Mucosa of gallbladder (tissue), 1 donor: ENCODE data around the gene NSUN2. TPM values are rescaled to one million over a fixed set of nuclear protein-coding genes. Genes with fewer than 3 reads are reported as not detected.
A peak's percentile ranks its signal among the peaks of the same experiment; 100 is the strongest.

Source experiments
- DNase-seq: peaks from one replicate; pipeline ENCODE4 v3.0.0-alpha.2; 2020; ENCODE audit warnings: low spot score
- total RNA-seq: library from RNA; stranded (reverse); gene quantifications from one replicate; pipeline ENCODE4 v1.2.1, GENCODE V29; 2021
- donor health status: DM: no; HTN: no; CAD: no.

Gene NSUN2
- total RNA-seq, 1 donor from 2014 or later, result 37.1 TPM

DNA sequence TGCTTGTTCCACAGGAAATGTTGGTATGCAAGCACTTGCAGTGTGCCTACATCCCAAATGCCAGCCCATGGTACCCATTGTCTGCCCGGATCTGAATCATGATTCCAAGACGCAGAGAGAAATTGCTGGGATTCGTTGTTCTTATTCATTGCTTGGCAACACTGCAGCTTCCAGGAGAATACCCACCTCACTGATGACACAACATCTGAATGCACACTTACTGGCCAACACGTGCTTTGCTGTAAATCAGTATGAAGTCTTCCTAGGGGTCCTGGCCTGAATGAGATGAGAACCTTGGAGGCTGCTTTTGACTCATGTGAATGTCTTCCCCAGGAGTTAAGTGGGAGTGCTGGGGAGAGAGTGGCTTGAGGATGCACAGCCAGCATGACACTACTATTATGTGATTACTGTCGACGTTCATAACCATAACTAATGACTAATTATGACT is 12.0 kb upstream of the NSUN2 start:
- DNase-seq, result no peak

DNA sequence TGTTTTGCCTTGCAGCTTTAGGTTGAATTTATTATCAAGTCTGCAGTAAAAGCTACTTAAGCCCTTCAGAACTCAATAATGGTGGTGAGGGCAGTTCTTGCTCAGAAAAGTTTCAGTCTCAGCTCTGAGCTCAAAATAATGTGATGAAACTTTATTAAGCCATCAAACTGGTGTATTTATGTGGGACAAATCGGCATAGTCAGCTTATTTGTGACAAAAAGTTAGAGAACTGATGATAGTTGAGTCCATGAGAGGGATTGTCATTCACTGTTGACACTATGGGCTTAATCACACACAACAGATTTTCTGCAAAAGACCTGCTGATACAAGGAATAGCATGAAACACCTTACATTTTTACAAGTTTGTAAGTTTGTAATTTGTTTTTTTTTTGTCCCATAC is 9.8 kb upstream of the NSUN2 start:
- DNase-seq, result no peak

GRCh38 chr5:6638236-6638635 is 5.4 kb upstream of the NSUN2 start:
- no peak for DNase-seq

DNA sequence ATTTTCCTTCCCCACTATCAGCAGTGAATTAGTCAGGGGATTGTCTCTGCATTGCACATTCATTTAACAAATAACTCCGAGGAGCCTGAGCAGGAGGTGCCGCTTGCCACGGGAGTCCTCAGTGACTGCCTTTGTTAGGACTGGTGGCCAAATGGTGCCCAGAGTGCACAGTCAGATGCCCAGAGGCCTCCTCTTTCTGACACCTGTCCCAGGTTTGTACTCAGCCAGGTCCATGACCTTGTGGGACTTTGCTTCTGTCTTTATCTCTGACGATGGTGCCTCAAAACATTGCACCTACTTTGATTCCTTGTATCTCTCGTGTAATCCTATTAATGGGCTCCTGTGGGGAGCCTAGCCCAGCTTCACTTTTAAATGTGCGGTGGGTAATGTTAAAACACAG is 4.7 kb upstream of the NSUN2 start:
- DNase-seq, result no peak

- no peak for DNase-seq
Measured at GRCh38 chr5:6637022-6637421, 4.2 kb upstream of the NSUN2 start.

GRCh38 chr5:6636293-6636692 is 3.4 kb upstream of the NSUN2 start:
- DNase-seq, result no peak

GRCh38 chr5:6634788-6635430 is 2.1 kb upstream of the NSUN2 start:
- no peak for DNase-seq

GRCh38 chr5:6634306-6634705 is 1.5 kb upstream of the NSUN2 start:
- DNase-seq, result no peak

- peak; percentile 32 for DNase-seq
Measured at GRCh38 chr5:6633469-6634245, 813 bp upstream of the NSUN2 start.

- peak; percentile 13 for DNase-seq
Measured at GRCh38 chr5:6632324-6632887, 438 bp downstream of the NSUN2 start.

DNA sequence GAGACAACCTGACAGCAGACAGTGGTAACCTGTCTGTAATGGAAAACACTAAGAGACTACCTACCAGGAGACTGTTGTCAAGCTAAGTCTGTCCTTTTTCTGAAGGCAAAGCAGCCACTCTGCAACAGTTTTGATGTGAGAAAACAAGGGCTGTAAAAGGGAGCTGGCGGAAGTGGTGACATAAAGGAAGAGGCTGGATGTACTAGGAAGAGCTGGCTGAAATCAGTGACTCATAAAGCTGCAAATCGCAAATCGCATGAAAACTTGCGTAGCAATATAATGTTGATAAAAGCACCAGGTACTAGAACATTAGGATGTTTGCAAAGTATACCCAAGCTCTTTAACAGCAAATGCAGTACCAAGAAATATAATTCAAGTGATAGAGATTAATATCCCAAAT is 1.4 kb downstream of the NSUN2 start:
- no peak for DNase-seq

DNA sequence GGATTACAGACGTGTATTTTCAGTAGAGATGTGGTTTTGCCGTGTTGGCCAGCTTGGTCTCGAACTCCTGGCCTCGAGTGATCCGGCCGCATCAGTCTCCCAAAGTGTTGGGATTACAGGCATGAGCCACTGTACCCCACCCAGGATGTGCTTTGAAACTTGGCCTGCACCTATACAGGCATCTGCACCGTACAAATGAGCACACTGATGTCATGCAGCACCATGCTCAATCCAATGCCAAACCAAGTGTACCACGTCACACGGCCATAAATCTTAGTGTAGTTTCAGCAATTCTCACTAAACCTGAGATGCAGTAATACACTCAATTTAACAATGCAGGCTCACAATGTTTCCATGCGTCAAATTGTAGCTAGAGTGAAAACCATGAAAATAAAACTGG is 6.3 kb downstream of the NSUN2 start:
- no peak for DNase-seq

GRCh38 chr5:6623941-6624340 is 8.9 kb downstream of the NSUN2 start:
- no peak for DNase-seq

- no peak for DNase-seq
Measured at GRCh38 chr5:6623228-6623627, 9.6 kb downstream of the NSUN2 start.

DNA sequence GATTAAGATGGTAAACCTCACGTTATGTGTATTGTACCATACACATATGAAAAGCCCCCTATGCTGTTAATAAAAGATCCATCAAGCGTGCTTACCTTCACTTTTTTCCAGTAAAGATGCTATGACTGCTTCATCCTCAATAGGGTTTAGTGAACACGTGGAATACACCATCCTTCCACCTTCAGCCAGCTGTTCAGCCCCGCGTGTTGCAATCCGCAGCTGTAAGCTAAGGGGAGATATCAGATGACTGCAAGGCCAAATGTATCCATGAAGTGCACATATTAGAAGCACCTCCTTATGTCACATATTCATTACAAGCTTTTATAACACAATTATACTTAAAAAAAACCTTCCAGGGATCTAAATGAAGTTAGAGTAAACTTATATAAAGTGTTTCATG is 16.2 kb downstream of the NSUN2 start:
- DNase-seq, result no peak

DNA sequence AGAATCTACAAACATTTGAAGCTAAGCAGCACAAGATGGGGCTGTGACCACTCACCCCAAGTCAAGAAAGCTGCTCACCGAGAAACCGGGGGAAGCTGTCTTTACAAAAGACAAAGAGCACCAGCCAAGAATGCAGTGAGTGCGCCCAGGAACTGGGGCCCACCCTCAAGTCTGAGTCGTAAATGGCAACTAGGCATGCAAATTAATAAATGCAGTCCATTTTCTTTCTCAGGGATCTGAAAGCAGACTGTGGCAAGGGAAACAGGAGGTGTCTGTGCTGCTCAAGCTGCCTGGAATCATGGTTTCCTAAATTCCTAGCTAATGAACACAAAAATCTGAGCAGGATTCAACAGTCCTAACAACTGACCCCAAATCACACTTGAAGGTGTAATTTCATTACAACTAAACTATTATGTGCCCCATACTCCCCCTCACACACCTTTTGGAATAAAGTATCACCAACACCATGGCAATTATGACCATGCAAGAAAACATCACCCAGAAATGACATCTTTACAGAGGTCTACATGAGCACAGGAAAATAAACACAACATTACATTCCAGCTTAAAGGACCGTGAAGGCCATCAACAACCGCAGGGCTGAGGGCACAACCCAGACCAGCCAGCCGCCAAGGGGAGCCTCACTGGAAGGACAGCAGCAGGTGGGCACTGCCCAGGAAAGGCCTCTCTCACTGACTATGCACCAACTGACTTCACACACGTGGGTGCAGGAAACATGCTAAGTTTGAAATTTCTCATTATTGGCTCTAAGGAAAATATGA is 17.6 kb downstream of the NSUN2 start:
- no peak for DNase-seq

DNA sequence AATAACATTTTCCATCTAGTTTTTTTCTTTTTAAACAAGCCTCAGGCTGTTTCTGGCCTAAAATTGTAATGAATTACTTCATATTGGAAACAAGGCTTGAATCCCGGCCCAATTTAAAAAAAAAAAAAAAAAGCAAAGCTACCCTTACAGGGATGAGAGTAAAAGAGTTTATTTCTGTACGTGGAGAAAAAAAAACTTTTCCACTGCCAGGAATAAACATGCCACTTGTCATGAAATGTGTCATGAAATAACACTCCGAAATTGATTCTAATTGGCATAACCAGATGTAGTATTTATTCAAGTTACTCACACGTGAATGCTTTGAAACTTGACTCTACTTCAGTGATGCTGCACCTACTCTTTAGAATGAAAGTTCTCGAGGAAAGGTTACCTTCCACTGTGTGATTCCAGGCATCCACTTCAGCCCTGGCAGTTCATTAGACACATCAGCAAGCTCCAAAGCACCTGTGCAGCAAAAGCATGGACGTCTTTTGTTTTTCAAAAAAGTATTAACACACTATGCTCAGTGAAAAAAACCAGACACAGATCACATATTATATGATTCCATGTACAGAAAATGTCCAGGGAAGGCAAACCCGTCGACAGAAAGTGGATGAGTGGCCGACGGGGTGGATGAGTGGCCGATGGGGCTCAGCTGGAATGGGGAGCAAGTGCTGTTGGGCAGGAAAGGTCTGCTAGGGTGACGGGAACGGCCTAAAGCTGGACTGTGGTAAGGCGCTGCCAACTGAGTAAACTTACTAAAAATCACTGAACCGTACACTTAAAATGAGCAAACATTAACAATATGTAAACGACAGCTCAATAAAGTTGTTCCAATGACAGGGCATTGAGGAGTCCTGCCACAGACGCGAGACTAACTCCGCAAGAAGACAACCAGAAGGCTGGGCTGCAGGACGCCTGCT is 21.2 kb downstream of the NSUN2 start:
- no peak for DNase-seq

GRCh38 chr5:6608016-6608415 is 24.8 kb downstream of the NSUN2 start:
- DNase-seq, result no peak

DNA sequence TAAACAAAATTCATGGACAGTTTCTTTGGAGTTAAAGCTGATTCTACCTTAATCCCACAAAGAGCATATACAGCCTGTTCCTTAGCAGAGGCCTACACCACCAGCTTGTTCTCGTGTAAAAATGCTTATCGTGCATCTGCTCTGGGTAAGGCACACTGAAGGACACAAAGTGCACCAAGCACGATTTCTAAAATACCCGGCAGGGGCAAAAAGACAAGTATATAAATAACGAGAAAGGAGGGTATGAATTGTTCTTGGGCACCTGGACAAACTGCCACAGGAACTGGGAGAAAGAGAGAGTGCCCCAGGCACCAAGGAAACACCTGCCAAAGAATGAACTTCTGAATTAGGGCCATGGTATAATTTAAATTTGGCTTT is 25.3 kb downstream of the NSUN2 start:
- no peak for DNase-seq

GRCh38 chr5:6606884-6607558 is 25.8 kb downstream of the NSUN2 start:
- DNase-seq, result no peak

GRCh38 chr5:6604946-6605345 is 27.9 kb downstream of the NSUN2 start:
- no peak for DNase-seq
